ENCODE measurements around the gene LEF1.

Gene LEF1

GRCh38 chr4:108114503-108114902, 54.2 kb downstream of the LEF1 start:
- TF ChIP-seq POLR2AphosphoS5 (IDR thresholded peaks at IDR 0.05; ENCODE audit: low read depth, low read length) = no peak
- no peak for TF ChIP-seq SIN3A (IDR thresholded peaks at IDR 0.05; ENCODE audit: borderline replicate concordance, insufficient read depth, low read length)
- TF ChIP-seq REST (IDR thresholded peaks at IDR 0.05; ENCODE audit: insufficient read depth in 1 of 2, low read depth in 2 of 2, low read length in 2 of 2) = no peak
- TF ChIP-seq FOXP2 (optimal IDR thresholded peaks at IDR 0.05; ENCODE audit: borderline replicate concordance, extremely low read depth, extremely low read length, insufficient read depth) = no peak
- no peak for TF ChIP-seq TAF1 (IDR thresholded peaks at IDR 0.05; ENCODE audit: borderline replicate concordance, insufficient read depth, low read length)

DNA sequence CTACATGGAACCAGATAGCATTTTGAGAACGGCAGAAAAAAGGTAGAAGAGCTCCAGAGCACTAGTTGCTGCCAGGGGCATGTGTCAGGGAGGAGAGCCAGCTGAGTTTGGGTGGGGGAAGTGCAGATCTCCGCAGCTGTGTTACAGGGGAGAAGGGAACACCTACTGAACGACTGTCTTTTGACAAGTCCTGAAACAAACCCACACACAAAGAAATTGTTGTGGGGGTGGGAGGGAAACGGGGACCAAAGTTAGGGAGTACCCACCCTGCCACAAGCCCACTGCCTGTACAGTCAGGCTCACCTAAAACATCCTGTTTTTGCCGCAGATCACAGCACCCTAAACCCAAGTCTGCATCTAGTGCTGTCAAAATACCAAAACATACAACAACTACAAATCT, 55.5 kb downstream of the LEF1 start:
- TF ChIP-seq TAF1 (IDR thresholded peaks at IDR 0.05; ENCODE audit: borderline replicate concordance, insufficient read depth, low read length) (no peak), POLR2AphosphoS5 (IDR thresholded peaks at IDR 0.05; ENCODE audit: low read depth, low read length) (no peak), REST (IDR thresholded peaks at IDR 0.05; ENCODE audit: insufficient read depth in 1 of 2, low read depth in 2 of 2, low read length in 2 of 2) (no peak), SIN3A (IDR thresholded peaks at IDR 0.05; ENCODE audit: borderline replicate concordance, insufficient read depth, low read length) (no peak), FOXP2 (optimal IDR thresholded peaks at IDR 0.05; ENCODE audit: borderline replicate concordance, extremely low read depth, extremely low read length, insufficient read depth) (no peak)

GRCh38 chr4:108111781-108112180, 57.0 kb downstream of the LEF1 start:
- TF ChIP-seq FOXP2 (optimal IDR thresholded peaks at IDR 0.05; ENCODE audit: borderline replicate concordance, extremely low read depth, extremely low read length, insufficient read depth) (no peak), TAF1 (IDR thresholded peaks at IDR 0.05; ENCODE audit: borderline replicate concordance, insufficient read depth, low read length) (no peak), POLR2AphosphoS5 (IDR thresholded peaks at IDR 0.05; ENCODE audit: low read depth, low read length) (no peak), SIN3A (IDR thresholded peaks at IDR 0.05; ENCODE audit: borderline replicate concordance, insufficient read depth, low read length) (no peak), REST (IDR thresholded peaks at IDR 0.05; ENCODE audit: insufficient read depth in 1 of 2, low read depth in 2 of 2, low read length in 2 of 2) (no peak)

DNA sequence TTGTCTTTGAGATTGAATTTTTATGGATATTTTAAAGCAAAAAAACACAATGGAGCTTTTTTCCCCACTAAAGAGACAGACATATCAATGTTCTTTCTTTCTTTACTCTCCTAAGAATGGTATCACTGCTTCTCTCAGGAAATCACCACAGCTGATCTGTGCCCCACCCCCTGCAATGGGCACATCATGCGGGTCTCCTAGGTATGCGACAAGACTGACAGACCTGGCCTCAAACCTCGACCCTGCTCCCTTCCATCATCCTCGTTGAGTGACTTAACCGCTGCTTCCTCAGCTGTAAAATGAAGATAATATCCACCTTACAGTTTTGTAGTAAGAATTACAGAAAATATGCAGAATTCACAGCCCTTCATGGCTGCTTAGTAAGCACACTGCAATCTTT, 58.3 kb downstream of the LEF1 start:
- no peak for TF ChIP-seq TAF1 (IDR thresholded peaks at IDR 0.05; ENCODE audit: borderline replicate concordance, insufficient read depth, low read length)
- TF ChIP-seq POLR2AphosphoS5 (IDR thresholded peaks at IDR 0.05; ENCODE audit: low read depth, low read length) = no peak
- TF ChIP-seq REST (IDR thresholded peaks at IDR 0.05; ENCODE audit: insufficient read depth in 1 of 2, low read depth in 2 of 2, low read length in 2 of 2) = no peak
- no peak for TF ChIP-seq SIN3A (IDR thresholded peaks at IDR 0.05; ENCODE audit: borderline replicate concordance, insufficient read depth, low read length)
- TF ChIP-seq FOXP2 (optimal IDR thresholded peaks at IDR 0.05; ENCODE audit: borderline replicate concordance, extremely low read depth, extremely low read length, insufficient read depth) = no peak

DNA sequence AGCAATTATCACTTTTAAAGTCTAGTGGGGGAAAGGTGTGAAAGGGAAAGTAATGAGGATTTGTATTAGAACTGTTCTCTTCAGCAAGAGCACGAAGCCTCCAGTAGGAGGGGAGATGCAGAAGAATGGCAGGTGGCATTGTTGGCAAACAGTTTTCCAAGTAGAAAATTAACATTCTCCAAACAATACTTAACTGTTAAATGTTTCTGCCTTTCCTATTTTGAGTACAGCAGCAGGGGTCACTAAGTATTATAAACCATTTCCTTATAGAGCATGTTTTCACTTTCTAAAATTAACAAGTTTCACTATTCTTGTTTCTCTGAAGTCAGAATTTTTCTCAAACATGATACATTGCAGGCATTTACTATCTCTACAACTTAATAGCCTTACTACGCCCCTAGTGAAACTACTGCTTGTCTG, 58.7 kb downstream of the LEF1 start:
- TF ChIP-seq FOXP2 (optimal IDR thresholded peaks at IDR 0.05; ENCODE audit: borderline replicate concordance, extremely low read depth, extremely low read length, insufficient read depth) (no peak), TAF1 (IDR thresholded peaks at IDR 0.05; ENCODE audit: borderline replicate concordance, insufficient read depth, low read length) (no peak), REST (IDR thresholded peaks at IDR 0.05; ENCODE audit: insufficient read depth in 1 of 2, low read depth in 2 of 2, low read length in 2 of 2) (no peak), POLR2AphosphoS5 (IDR thresholded peaks at IDR 0.05; ENCODE audit: low read depth, low read length) (no peak), SIN3A (IDR thresholded peaks at IDR 0.05; ENCODE audit: borderline replicate concordance, insufficient read depth, low read length) (no peak)

All from PFSK-1 (cell line).